ENCODE data around the gene PSMC5. TPM values are rescaled to one million over a fixed set of nuclear protein-coding genes. Genes with fewer than 3 reads are reported as not detected.

The PSMC5 gene
- total and polyA plus RNA-seq, 2 experiments from 2014 or later: 93.1 to 199 TPM

GRCh38 chr17:63821804-63822203, 5.4 kb upstream of the PSMC5 start:
- peaks cover 16% of the 10 kb centered on the region for H3K79me2 ChIP-seq (replicated peaks; ENCODE audit: insufficient read depth)
- H3K4me1 Mint-ChIP-seq: peaks cover 11% of the 10 kb centered on the region
- H3K4me1 ChIP-seq (ENCODE audit: insufficient read depth): peaks cover 6% of the 10 kb centered on the region; the same call in 1 of the 2 replicates
- no peaks in the 10 kb centered on the region for H3K9me2 ChIP-seq (ENCODE audit: insufficient read depth)
- no peak overlapping the region for H2AFZ ChIP-seq
- no peak overlapping the region for H3K27ac Mint-ChIP-seq
- H3K4me3 ChIP-seq: no peak overlapping the region
- no peak overlapping the region for H3K27ac ChIP-seq (ENCODE audit: low read depth)
- H3K27me3 ChIP-seq (ENCODE audit: insufficient read depth): no peaks in the 10 kb centered on the region
- peaks cover 52% of the 10 kb centered on the region for H4K20me1 ChIP-seq (replicated peaks; ENCODE audit: insufficient read depth)
- H3K27me3 Mint-ChIP-seq (ENCODE audit: insufficient read depth, low read depth, poor library complexity): peaks cover 15% of the 10 kb centered on the region
- TF ChIP-seq ZNF331 (CRISPR knock-in tag; IDR thresholded peaks at IDR 0.05; ENCODE audit: low read depth): no peak
- no peak for TF ChIP-seq JUNB (IDR thresholded peaks at IDR 0.05; ENCODE audit: unreplicated experiment)
- TF ChIP-seq POLR2AphosphoS5 (IDR thresholded peaks at IDR 0.05; ENCODE audit: low read depth): no peak
- no peak for TF ChIP-seq ZNF114 (CRISPR knock-in tag; IDR thresholded peaks at IDR 0.05)
- no peak for TF ChIP-seq REST (IDR thresholded peaks at IDR 0.05; ENCODE audit: unreplicated experiment)
- TF ChIP-seq ZNF462 (CRISPR knock-in tag; IDR thresholded peaks at IDR 0.05): no peak
- TF ChIP-seq EZH2 (IDR thresholded peaks at IDR 0.05; ENCODE audit: low read depth, unreplicated experiment): no peak
- no peak for TF ChIP-seq STAT1 (IDR thresholded peaks at IDR 0.05; ENCODE audit: unreplicated experiment)
- no peak for TF ChIP-seq EZH2phosphoT487 (IDR thresholded peaks at IDR 0.05; ENCODE audit: unreplicated experiment)
- H3K36me3 Mint-ChIP-seq (ENCODE audit: low read depth): peaks cover 100% of the 10 kb centered on the region
- ATAC-seq (no peak), DNase-seq (ENCODE audit: low spot score) (no peak)
- H3K4me3 Mint-ChIP-seq: no peak overlapping the region
- no peaks in the 10 kb centered on the region; the same call in 2 of the 3 replicates for H3K9me3 Mint-ChIP-seq
- H3F3A ChIP-seq (replicated peaks; ENCODE audit: low read depth): peaks cover 40% of the 10 kb centered on the region
- no peak overlapping the region for H3K4me2 ChIP-seq
- H3K36me3 ChIP-seq (ENCODE audit: insufficient read depth): peaks cover 76% of the 10 kb centered on the region
